HG02623 (cell line): Measurements from ENCODE around the gene CNOT6.

Source experiments
- ATAC-seq: cut with Tn5 transposase; IDR thresholded peaks from one replicate; pipeline ENCODE4 v1.9.1; 2021; ENCODE audit warnings: moderate library complexity; ENCODE audit not compliant: unreplicated experiment

The CNOT6 gene

GRCh38 chr5:180598797-180599589 is 104.8 kb downstream of the CNOT6 start:
- no peak for ATAC-seq

GRCh38 chr5:180599590-180599914 is 105.4 kb downstream of the CNOT6 start:
- no peak for ATAC-seq

- no peak for ATAC-seq
Measured at GRCh38 chr5:180599981-180600553, 105.9 kb downstream of the CNOT6 start.

GRCh38 chr5:180600554-180601041 is 106.4 kb downstream of the CNOT6 start:
- no peak for ATAC-seq

- no peak for ATAC-seq
Measured at GRCh38 chr5:180601591-180602480, 107.7 kb downstream of the CNOT6 start.

GRCh38 chr5:180602481-180603075 is 108.4 kb downstream of the CNOT6 start:
- ATAC-seq = no peak

GRCh38 chr5:180603076-180603594 is 109.0 kb downstream of the CNOT6 start:
- ATAC-seq = no peak

GRCh38 chr5:180604271-180604670 is 110.1 kb downstream of the CNOT6 start:
- ATAC-seq = no peak

GRCh38 chr5:180605554-180606214 is 111.5 kb downstream of the CNOT6 start:
- ATAC-seq = no peak

GRCh38 chr5:180606215-180606785 is 112.1 kb downstream of the CNOT6 start:
- no peak for ATAC-seq

GRCh38 chr5:180607861-180608571 is 113.8 kb downstream of the CNOT6 start:
- no peak for ATAC-seq

- ATAC-seq = no peak
Measured at GRCh38 chr5:180608572-180609310, 114.6 kb downstream of the CNOT6 start.

- ATAC-seq = no peak
Measured at GRCh38 chr5:180609386-180609785, 115.2 kb downstream of the CNOT6 start.

- no peak for ATAC-seq
Measured at GRCh38 chr5:180609817-180610550, 115.8 kb downstream of the CNOT6 start.

GRCh38 chr5:180611140-180611850 is 117.1 kb downstream of the CNOT6 start:
- no peak for ATAC-seq

GRCh38 chr5:180612683-180613082 is 118.5 kb downstream of the CNOT6 start:
- ATAC-seq = no peak

- no peak for ATAC-seq
Measured at GRCh38 chr5:180613188-180613813, 119.1 kb downstream of the CNOT6 start.
